A673 (cell line): ENCODE results near the gene NIP7.

Source experiments
- CTCF ChIP-seq: fragments of 300-800, 200-600 bp; sonication (generic); conservative IDR thresholded peaks from 2 replicates; pipeline ENCODE4 v1.5.1; 2017; ENCODE audit warnings: low read depth, mild to moderate bottlenecking, antibody characterized with exemption, low read length, moderate library complexity, mixed read lengths
- EZH2 ChIP-seq: fragments of 200-600 bp; sonication (generic); IDR thresholded peaks from 2 replicates; pipeline ENCODE4 v1.6.1; 2017; ENCODE audit warnings: borderline replicate concordance, low read depth, mild to moderate bottlenecking, mixed read lengths, antibody characterized with exemption, low read length; ENCODE audit not compliant: poor library complexity, severe bottlenecking

- no peak for TF ChIP-seq CTCF
- TF ChIP-seq EZH2: no peak
Observed at GRCh38 chr16:69307856-69308255, 31.7 kb upstream of the NIP7 start.
